Heart left ventricle (tissue), 16 donors: ENCODE measurements around the gene NKPD1. TPM values are rescaled to one million over a fixed set of nuclear protein-coding genes. Genes with fewer than 3 reads are reported as not detected.

Experiments used
- ATAC-seq, 4 donors: fragments of 200-7000 bp; cut with Tn5 transposase; one replicate each; pipeline ENCODE4 v1.9.1; 2020 to 2022; ENCODE audit warnings: moderate library complexity in 4 of 4, mild to moderate bottlenecking in 3 of 4, moderate number of reproducible peaks in 1 of 4
- DNase-seq, 5 donors: peaks; one replicate each; pipeline ENCODE4 v3.0.0-alpha.2; 2020
- H3K27ac ChIP-seq, 12 donors: fragments of 200-600 bp; sonication (generic) in 4 of 12; one replicate each; pipeline versions ENCODE4 v1.5.0 to v1.8.0; 2016 to 2022; ENCODE audit warnings: mild to moderate bottlenecking in 2 of 12
- H3K27me3 ChIP-seq, 9 donors: fragments of 200-600 bp; sonication (generic) in 2 of 9; one replicate each; pipeline versions ENCODE4 v1.5.1 to v1.8.0; 2016 to 2022; ENCODE audit warnings: mild to moderate bottlenecking in 3 of 9
- H3K36me3 ChIP-seq, 9 donors: fragments of 200-600 bp; sonication (generic) in 2 of 9; one replicate each; pipeline versions ENCODE4 v1.5.0 to v1.8.0; 2018 to 2022; ENCODE audit warnings: mild to moderate bottlenecking in 2 of 9
- H3K4me1 ChIP-seq, 12 donors: fragments of 200-600 bp; sonication (generic) in 4 of 12; one replicate each; pipeline versions ENCODE4 v1.5.0 to v1.8.0; 2016 to 2022; ENCODE audit warnings: mild to moderate bottlenecking in 3 of 12
- H3K4me3 ChIP-seq, 12 donors: fragments of 200-600 bp; sonication (generic) in 4 of 12; one replicate each; pipeline versions ENCODE4 v1.5.0 to v1.8.0; 2017 to 2022; ENCODE audit warnings: mild to moderate bottlenecking in 9 of 12, moderate library complexity in 4 of 12
- H3K9me3 ChIP-seq, 12 donors: fragments of 200-600 bp; sonication (generic) in 4 of 12; one replicate each; pipeline versions ENCODE4 v1.5.0 to v1.8.0; 2016 to 2022; ENCODE audit warnings: mild to moderate bottlenecking in 1 of 12
- POLR2A ChIP-seq, 2 donors: fragments of 450-650 bp; IDR thresholded peaks; one replicate each; pipeline ENCODE4 v1.6.1; 2017; ENCODE audit warnings: antibody characterized with exemption in 2 of 2, mild to moderate bottlenecking in 2 of 2, moderate library complexity in 2 of 2
- WGBS, 4 donors: extraction: QIAGEN DNeasy Blood & Tissue Kit in 2 of 4; methylation state at CpG; one replicate each; pipeline versions ENCODE4 v1.1.5 to v1.1.7; 2013 to 2018; 5-methylcytosine and 5-hydroxymethylcytosine counted together
- intact Hi-C, 10 donors: fragments of 100-400 bp; cut with DNase I; formaldehyde crosslinking; loops; one replicate each; pipeline versions ENCODE4 v1.11.1 to v1.14.2; 2022
- polyA plus RNA-seq, 2 donors: library from polyadenylated mRNA; stranded (reverse); fragments of 200-250 nt; gene quantifications; one replicate each; pipeline ENCODE4 v1.2.3, GENCODE V29; 2013
- total RNA-seq, 9 donors: library from RNA; depleted of rRNA in 2 of 9; stranded (reverse); fragments of >200 nt in 2 of 9; fragmentation: NEBNext Ultra II Directional in 3 of 9; extraction: Animal tissue kit (Norgen Biotek cat#: 25700) in 3 of 9; gene quantifications; one replicate each; pipeline versions ENCODE4 v1.1.0 to v1.2.4, GENCODE V29; 2016 to 2023
- TF ChIP-seq, protein P1 (sequence below), 12 donors: fragments of 200-600 bp; sonication (generic) in 4 of 12; IDR thresholded peaks; one replicate each; pipeline versions ENCODE4 v1.5.0 to v1.8.0; 2018 to 2022; ENCODE audit warnings: antibody characterized with exemption in 12 of 12, mild to moderate bottlenecking in 5 of 12
- donor health status: ischemic (EF 13 %, LVEDD 7.1; RV severe dilation, severe dysfunction).
- donor health status: healthy with polysubstance abuse.
- donor health status: DM: no; HTN: yes; CAD: no.
- donor health status: DM: no; HTN: no; CAD: no.
- donor health status: ischemic (EF 25% LVEDD 6.9; RV normal size, moderate dysfunction).
- donor health status: ischemic (EF 25% LVEDD 5.7; RV mildly dilated, moderate dysfunction).
- donor health status: healthy.
- donor health status: DM: yes; HTN: yes; CAD: no.
- donor health status: ischemic (EF 35%, LVEDD 5.7; RV mildly dilated, moderate dysfunction).
- donor health status: nonischemic (EF 11% LVEDD 7.7; RV severe dilation, severe dysfunction).
- donor health status: DM: yes; HTN: yes; CAD: no.
- donor health status: PGD.
- donor health status: ischemic (EF 29% LVEDD 5.4; RV normal size, mild dysfunction).
- donor health status: nonischemic (EF 23%, LVEDD 6.1; RV moderate dilation, normal function).

The NKPD1 gene
- total and polyA plus RNA-seq, 11 donors: 0.09 to 0.28 (median 0.14) TPM; not detected in 7

DNA sequence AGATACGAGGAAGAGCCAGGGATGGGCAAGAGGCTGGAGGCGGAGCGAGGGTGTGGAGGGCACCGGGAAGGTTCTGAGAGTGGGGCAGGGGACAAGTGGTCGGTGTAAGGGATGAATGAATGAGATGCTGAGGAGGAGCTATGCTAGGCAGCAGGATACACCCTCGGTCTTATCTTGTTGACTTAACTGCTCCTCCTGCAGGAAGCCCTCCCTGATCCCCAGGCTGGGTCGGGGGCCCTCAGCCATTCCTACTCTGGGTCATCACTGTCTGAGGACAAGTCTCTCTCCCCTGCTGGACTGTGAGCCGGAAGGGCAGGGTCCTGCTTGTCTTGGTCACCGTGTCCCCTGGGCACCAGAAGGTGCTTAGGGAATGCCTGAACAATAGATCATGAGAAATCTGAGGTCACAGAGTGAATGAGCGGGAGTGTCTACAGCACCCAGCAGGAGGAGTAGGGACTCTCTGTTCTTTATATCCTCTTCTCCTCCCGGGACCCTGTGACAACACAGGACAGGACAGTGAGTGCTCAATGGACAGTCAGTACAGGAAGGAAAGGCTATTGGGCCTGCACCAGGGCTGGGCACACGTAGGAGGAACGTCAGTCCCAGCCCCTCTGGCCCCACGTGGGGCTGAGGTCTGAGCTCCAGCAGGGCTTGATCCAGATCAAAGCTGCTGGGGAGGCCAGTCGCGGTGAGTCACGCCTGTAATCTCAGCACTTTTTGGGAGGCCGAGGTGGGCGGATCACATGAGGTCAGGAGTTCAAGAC lies 6.5 kb downstream of the NKPD1 start:
- no peaks in the 10 kb centered on the region for H3K9me3 ChIP-seq
- DNase-seq (peak in 1 of 5 donors; percentile 79), ATAC-seq (peak; percentile 60 to 73 (median 66))
- peaks cover 14 to 30% (median 25%) of the 10 kb centered on the region in 12 donors for H3K4me1 ChIP-seq
- peak overlapping the region in 8 of 12 donors; percentile 10 to 49 (median 34) for H3K4me3 ChIP-seq
- peak in 1 of 2 donors; percentile 9 for TF ChIP-seq POLR2A (IDR thresholded peaks at IDR 0.05)
- TF ChIP-seq, protein P1, sequence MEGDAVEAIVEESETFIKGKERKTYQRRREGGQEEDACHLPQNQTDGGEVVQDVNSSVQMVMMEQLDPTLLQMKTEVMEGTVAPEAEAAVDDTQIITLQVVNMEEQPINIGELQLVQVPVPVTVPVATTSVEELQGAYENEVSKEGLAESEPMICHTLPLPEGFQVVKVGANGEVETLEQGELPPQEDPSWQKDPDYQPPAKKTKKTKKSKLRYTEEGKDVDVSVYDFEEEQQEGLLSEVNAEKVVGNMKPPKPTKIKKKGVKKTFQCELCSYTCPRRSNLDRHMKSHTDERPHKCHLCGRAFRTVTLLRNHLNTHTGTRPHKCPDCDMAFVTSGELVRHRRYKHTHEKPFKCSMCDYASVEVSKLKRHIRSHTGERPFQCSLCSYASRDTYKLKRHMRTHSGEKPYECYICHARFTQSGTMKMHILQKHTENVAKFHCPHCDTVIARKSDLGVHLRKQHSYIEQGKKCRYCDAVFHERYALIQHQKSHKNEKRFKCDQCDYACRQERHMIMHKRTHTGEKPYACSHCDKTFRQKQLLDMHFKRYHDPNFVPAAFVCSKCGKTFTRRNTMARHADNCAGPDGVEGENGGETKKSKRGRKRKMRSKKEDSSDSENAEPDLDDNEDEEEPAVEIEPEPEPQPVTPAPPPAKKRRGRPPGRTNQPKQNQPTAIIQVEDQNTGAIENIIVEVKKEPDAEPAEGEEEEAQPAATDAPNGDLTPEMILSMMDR (IDR thresholded peaks at IDR 0.05): no peak
- intact Hi-C loops: no loop called here
- H3K36me3 ChIP-seq: no peaks in the 10 kb centered on the region
- WGBS, 4 donors: 40 to 44% (median 43%) methylated on average over 18 to 19 of the region's 19 CpGs
- H3K27ac ChIP-seq: peak overlapping the region in 2 of 12 donors; percentile 53 to 64
- peaks cover 3 to 36% (median 15%) of the 10 kb centered on the region in 9 donors for H3K27me3 ChIP-seq

DNA sequence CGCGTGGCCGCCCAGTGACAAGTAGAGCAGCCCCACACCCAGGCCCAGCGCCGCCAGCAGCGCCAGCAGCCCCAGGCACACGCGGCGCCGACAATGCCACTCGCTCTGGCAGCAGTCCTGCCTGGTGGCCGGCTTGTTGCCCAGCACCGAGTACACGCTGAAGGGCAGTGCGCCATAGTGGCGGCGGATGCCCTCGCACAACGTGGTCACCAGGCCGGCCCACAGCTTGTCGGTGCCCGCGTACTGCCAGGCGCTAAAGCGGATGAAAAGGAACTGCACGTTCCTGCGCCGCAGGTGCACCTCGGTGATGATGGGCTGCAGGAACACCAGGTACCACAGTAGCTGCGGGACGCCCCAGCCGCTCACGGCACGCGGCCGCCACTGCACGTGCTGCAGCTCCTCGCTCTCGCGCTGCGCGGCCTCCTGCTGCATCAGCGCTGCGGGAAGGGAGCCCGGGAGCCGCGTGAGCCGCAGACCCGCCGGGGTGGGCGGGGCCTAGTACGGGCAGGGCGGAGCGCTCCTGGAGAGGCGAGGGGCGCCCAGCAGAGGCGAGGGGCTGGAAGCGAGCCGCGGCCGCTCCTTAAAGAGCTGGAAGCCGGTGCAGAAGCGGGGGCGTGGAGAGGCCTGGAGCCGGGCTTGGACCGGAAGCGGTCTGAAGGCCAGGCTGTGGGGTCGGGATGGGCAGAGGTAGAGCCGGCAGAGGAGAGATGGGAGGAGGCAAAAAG lies 7.3 kb downstream of the NKPD1 start:
- TF ChIP-seq, protein P1 (IDR thresholded peaks at IDR 0.05): no peak
- no peak for TF ChIP-seq POLR2A (IDR thresholded peaks at IDR 0.05)
- Histone ChIP-seq H3K4me3 (peak overlapping the region; percentile 3 to 49 (median 32)), H3K27me3 (peaks cover 3 to 35% (median 15%) of the 10 kb centered on the region in 9 donors), H3K27ac (peak overlapping the region in 2 of 12 donors; percentile 53 to 64), H3K4me1 (peaks cover 14 to 30% (median 25%) of the 10 kb centered on the region in 12 donors), H3K9me3 (no peaks in the 10 kb centered on the region), H3K36me3 (no peaks in the 10 kb centered on the region)
- WGBS, 4 donors: 1 to 4% (median 2%) methylated on average over 33 to 69 of the region's 69 CpGs
- intact Hi-C loops: no loop called here
- ATAC-seq (peak; percentile 34 to 60 (median 58)), DNase-seq (peak; percentile 47 to 74 (median 49))

DNA sequence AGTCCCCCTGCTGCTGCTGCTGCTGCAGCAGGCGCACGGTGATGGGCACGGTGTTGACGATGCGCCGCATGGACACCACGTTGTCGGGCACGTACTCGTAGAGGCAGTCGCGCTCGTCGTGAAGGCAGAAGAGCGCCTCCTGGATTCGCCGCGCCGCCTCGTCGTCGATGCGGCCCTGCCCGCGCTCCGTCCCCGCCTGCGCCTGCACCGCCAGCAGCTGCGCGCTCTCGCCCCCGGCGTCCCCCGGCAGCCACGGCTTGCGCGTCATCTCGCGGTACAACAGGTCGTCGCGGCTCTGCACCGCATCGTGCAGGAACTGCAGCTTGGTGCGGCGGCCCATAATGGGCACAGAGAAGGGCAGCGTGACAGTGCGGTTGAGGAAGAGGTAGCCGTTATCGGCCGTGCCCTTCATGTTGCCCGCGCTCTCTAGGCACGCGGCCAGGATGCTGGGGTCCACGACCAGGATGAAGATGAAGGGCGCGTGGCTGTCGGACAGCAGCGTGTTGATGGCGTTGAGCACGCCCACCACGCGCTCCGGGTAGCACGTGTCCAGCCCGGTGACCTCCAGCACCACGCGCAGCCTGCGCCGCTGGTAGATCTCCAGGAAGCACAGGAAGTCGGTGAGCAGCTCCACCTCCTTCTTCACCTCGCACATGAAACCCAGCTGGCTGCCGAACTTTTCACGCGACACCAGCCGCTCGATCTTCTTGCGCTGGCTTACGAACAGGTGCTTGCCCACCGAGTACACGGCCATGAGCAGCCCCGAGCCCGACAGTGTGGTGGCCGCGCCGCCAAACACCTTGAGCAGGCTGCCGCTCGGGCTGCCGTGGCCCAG lies 8.1 kb downstream of the NKPD1 start:
- TF ChIP-seq, protein P1 (IDR thresholded peaks at IDR 0.05): peak in 3 of 12 donors; percentile 16 to 32 (median 21)
- no peak for TF ChIP-seq POLR2A (IDR thresholded peaks at IDR 0.05)
- H3K4me1 ChIP-seq: peaks cover 14 to 30% (median 25%) of the 10 kb centered on the region in 12 donors
- peaks cover 3 to 32% (median 15%) of the 10 kb centered on the region in 9 donors for H3K27me3 ChIP-seq
- DNase-seq: peak; percentile 47 to 74 (median 62)
- no peaks in the 10 kb centered on the region for H3K9me3 ChIP-seq
- H3K27ac ChIP-seq: peak overlapping the region in 2 of 12 donors; percentile 53 to 64
- peak overlapping the region; percentile 3 to 49 (median 32) for H3K4me3 ChIP-seq
- WGBS, 4 donors: 1 to 5% (median 3%) methylated on average over 21 to 91 of the region's 91 CpGs
- ATAC-seq: peak in 3 of 4 donors; percentile 48 to 56 (median 51)
- H3K36me3 ChIP-seq: no peaks in the 10 kb centered on the region
- intact Hi-C loops: no loop called here
